OCI-M2 (cell line): ENCODE results near the gene TTC31.
"Not testable (repeated sequence)": the region's sequence is repeated elsewhere in the genome, so short reads cannot be mapped to it uniquely, and the experiment has no call there.

Experiments
- DNase-seq: peaks from one replicate; lab custom pipeline; 2025; ENCODE audit not compliant: unreplicated experiment; lab: John Stamatoyannopoulos, UW

TTC31 gene

GRCh38 chr2:74457129-74457548 lies 25.7 kb upstream of the TTC31 start:
- DNase-seq, result no peak

DNA sequence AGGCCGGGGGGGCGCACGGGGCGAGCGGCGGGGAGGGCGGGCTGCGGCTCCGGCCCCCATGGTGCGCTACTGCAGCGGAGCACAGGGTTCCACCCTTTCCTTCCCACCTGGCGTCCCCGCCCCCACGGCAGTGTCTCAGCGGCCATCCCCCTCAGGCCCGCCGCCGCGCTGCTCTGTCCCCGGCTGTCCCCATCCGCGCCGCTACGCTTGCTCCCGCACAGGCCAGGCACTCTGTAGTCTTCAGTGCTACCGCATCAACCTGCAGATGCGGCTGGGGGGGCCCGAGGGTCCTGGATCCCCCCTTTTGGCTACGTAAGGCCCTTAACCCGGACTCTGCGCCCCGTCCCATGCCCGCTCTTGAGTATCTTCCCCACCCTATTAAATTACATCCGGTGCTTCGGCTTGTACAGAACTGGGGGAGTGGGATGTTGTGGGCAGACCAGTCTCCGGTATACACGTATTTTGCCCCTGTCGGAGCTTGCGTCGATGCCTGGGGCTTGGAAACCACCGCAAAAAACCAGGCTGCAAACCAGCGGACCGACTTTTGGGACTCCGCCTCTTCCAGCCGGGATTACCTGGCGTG lies 25.2 kb upstream of the TTC31 start:
- no peak for DNase-seq

- DNase-seq, result peak; percentile 83
Measured at GRCh38 chr2:74458132-74458937, 24.5 kb upstream of the TTC31 start, which contains the start of gene WBP1. WBP1 (plus strand) TSS chr2:74458438; CDS start chr2:74458603, 165 bp downstream.

DNA sequence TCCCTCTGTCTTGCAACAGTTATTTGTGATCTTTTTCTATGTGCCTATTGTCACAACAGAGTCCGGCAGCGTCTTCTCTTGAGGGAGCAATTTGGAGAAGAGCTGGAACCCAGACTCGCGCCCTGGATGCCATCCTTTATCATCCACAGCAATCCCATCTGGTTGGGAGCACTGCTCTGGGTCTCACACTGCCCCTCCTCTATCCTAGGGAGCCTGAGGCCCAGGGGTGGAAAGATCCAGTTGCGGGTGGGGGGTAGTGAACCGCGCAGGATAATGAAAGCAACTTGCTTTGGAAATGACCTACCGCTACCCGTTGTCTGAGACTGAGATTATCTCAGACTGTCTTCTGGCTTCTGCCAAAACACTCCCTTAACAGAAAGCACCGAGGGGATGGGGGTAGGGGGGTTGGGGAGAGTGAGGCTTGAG lies 23.9 kb upstream of the TTC31 start:
- DNase-seq, result no peak

DNA sequence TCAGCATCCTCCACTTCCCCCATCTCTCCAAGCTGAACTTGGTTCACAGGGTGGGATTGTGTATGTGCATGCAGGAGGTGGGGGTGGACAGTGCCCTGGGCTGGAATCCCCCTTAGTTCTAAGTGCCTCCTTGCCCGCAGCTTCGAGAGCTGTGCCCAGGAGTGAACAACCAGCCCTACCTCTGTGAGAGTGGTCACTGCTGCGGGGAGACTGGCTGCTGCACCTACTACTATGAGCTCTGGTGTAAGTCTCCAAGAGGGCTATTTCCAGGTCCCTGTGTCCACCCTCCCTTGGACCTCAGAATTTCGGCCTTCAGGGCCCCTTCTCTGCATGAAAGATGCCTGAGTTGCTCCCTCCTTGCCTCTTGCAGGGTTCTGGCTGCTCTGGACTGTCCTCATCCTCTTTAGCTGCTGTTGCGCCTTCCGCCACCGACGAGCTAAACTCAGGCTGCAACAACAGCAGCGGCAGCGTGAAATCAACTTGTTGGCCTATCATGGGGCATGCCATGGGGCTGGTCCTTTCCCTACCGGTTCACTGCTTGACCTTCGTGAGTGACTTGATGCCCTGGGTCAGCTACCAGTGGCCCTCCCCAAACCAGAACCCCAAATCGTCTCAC lies 23.3 kb upstream of the TTC31 start:
- DNase-seq, result not testable (repeated sequence)

- DNase-seq, result not testable (repeated sequence)
Measured at GRCh38 chr2:74460187-74460586, 22.7 kb upstream of the TTC31 start.

- no peak for DNase-seq
Measured at GRCh38 chr2:74461187-74462053, 21.5 kb upstream of the TTC31 start.

- no peak for DNase-seq
Measured at GRCh38 chr2:74462054-74462785, 20.7 kb upstream of the TTC31 start.

DNA sequence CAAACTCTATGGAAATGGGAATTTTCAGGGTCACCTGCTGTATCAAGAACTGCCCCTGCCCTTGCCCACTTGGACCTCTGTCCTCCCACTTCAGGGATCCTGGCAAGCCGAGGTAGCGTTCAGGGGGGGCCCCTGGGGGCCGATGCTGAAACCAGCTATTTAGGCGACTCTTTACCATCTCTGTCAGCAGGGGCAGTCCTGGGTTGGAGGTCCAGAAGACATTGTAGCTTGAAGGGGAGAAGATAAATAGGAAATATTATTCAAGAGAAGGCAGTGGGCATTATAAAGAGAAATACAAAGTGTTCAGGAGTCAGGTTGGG lies 20.1 kb upstream of the TTC31 start:
- no peak for DNase-seq

- DNase-seq, result no peak
Measured at GRCh38 chr2:74464406-74464805, 18.5 kb upstream of the TTC31 start.

- DNase-seq, result not testable (repeated sequence)
Measured at GRCh38 chr2:74470742-74471141, 12.1 kb upstream of the TTC31 start.

DNA sequence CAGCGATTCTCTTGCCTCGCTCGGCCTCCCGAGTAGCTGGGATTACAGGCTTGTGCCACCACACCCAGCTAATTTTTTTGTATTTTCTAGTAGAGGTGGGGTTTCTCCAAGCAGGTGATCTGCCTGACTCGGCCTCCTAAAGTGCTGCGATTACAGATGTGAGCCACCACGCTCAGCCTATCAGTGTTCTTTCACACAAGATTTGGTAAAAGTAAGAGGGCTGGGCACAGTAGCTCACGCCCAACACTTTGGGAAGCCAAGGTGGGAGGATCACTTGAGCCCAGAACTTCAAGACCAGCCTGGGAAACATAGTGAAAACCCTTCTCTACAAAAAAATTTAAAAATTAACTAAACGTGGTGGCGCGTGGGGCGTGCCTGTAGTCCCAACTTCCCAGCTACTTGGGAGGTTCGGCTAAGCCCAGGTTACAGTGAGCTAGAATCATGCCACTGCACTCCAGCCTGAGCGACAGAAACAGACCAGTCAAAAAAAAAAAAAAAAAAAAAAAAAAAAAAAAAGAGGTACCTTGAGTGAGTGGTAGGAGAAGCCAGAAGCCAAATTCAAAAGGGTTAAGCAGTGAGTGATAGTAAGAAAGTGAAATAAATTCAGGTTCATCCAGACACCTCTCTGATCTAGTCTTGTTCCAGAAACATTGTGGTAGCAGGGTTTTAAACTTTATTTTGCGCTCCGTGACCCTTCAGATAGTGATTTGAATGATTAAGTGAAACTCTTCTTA lies 11.4 kb upstream of the TTC31 start:
- DNase-seq, result no peak

- peak; percentile 39 for DNase-seq
Measured at GRCh38 chr2:74472086-74472944, 10.6 kb upstream of the TTC31 start, which contains the start of gene MRPL53. MRPL53 (minus strand) TSS chr2:74472680; CDS start chr2:74472660, 20 bp downstream.

GRCh38 chr2:74472945-74473258 lies 10.0 kb upstream of the TTC31 start:
- DNase-seq, result no peak

GRCh38 chr2:74474481-74474880 lies 8.4 kb upstream of the TTC31 start:
- no peak for DNase-seq

DNA sequence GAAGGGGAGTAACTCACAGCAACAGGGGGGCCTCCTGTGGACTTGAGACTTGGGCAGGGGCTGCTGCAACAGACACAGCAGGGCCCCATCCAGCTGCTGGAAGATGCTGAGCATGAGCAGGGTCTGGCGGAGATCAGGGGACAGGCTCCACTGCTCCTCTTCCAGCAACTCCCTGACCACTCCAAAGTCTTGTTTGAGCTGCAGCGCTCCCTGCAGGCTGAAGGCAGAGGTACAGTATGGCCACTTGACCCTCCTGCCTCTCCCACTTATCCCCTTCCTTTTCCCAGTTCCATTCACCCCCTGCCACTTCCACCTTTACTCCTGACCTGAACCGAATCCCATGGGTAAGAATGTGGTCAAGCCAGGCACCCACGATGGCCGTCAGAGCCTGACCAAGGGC lies 8.0 kb upstream of the TTC31 start:
- DNase-seq, result no peak

DNA sequence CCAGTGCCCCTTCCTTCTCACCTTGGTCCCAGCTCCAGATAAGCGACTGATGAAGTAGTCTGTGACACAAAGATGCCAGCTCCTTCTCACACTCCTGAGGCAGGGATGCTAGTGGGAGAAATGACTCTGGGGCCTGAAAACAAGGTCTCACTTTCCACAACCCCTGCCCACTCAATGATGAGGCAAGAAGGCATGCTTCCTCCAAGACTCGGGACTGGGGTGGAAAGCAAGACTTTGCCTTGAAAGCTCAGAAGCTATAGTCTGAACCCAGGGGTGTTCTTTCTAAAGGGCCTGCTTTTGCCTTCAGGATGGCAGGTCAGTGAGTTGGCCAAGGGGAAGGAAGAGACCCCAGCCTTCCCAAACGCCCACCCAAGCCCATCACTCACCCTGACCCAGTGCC lies 1.4 kb upstream of the TTC31 start:
- no peak for DNase-seq

DNA sequence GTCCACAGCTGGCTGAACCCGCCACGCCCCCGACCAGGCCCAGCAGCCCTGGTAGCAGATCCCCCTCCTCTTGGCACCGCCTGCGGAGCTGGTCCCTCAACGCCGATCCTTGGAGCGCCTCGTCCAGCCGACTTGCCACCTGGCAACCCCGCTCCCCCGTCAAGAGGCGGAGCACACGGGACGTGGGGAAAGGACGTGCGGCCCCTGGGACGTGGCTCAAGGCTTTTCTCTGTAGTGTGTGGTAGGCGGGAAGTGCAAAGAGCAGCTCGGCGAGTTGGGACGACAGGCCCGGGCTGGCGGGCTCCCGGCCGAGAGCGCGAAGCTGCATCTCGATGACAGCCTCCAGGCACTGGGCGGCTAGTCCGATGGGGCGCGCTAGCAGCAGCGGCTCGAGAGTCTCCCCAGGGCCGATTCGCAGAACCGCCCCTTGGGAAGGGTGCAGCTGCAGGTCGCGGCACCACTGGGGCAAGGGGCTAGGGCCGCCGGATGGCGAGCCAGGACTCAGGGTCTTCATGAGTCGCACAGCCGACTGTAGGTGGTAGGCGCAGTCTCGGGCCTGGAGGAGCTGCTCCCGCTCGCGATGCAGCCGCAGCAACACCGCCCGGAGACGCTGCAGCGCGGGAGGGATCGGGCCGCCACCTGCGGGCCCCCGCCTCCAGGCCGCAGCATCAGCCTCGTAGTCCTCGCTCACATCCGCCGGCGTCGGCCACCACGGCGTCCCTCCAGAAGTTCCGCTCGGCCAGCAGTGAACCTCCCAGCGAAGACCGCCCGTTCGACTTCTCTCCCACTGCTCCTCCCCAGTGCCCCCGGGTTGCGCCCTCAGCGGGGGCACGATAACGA lies 700 bp upstream of the TTC31 start:
- no peak for DNase-seq
